Muscle of leg (tissue), 11 donors: ENCODE data around the gene RIMBP2. TPM values are rescaled to one million over a fixed set of nuclear protein-coding genes. Genes with fewer than 3 reads are reported as not detected.

Experiments
- DNase-seq: peaks from one replicate; pipeline ENCODE4 v3.0.0; 2013
- H3K27ac ChIP-seq: one replicate; pipeline ENCODE4 v1.5.1; 2013; ENCODE audit warnings: mild to moderate bottlenecking, low read length, control low read depth
- H3K27me3 ChIP-seq: one replicate; pipeline ENCODE4 v1.6.1; 2013; ENCODE audit warnings: low read length; ENCODE audit not compliant: control insufficient read depth, insufficient read depth
- H3K36me3 ChIP-seq: one replicate; pipeline ENCODE4 v1.6.1; 2013; ENCODE audit warnings: low read length; ENCODE audit not compliant: control insufficient read depth, insufficient read depth
- H3K4me1 ChIP-seq: one replicate; pipeline ENCODE4 v1.6.1; 2013; ENCODE audit warnings: low read length; ENCODE audit not compliant: control insufficient read depth, insufficient read depth
- H3K4me3 ChIP-seq: one replicate; pipeline ENCODE4 v1.5.1; 2013; ENCODE audit warnings: low read length, control low read depth
- H3K9me3 ChIP-seq: replicated peaks from 2 replicates; pipeline ENCODE4 v1.6.1; 2013; ENCODE audit warnings: low read depth, low read length; ENCODE audit not compliant: control insufficient read depth
- WGBS: methylation state at CpG from one replicate; pipeline ENCODE4 v1.1.5; 2013; ENCODE audit warnings: missing lambda C conversion rate; ENCODE audit not compliant: insufficient coverage; 5-methylcytosine and 5-hydroxymethylcytosine counted together
- polyA plus RNA-seq, 8 donors: library from polyadenylated mRNA; unstranded; fragments of 120-200 nt; gene quantifications; one replicate each; pipeline versions ENCODE4 v1.2.1 to v1.2.3, GENCODE V29; 2013; ENCODE audit warnings: inconsistent platforms in 1 of 8, low replicate concordance in 1 of 8; ENCODE audit not compliant: insufficient read length in 8 of 8, insufficient read depth in 1 of 8
- total RNA-seq: library from RNA; stranded (reverse); fragments of 120-200 nt; gene quantifications from one replicate; pipeline ENCODE4 v1.2.4, GENCODE V29; 2013

Gene RIMBP2
- total and polyA plus RNA-seq, 9 donors, result 0.46 to 2.1 (median 0.87) TPM

- Histone ChIP-seq H3K27me3 (no peaks in the 10 kb centered on the region), H3K4me3 (no peak overlapping the region), H3K36me3 (no peaks in the 10 kb centered on the region), H3K9me3 (peaks cover 6% of the 10 kb centered on the region), H3K27ac (no peak overlapping the region), H3K4me1 (no peaks in the 10 kb centered on the region)
- DNase-seq, result no peak
- WGBS, result no CpG with 5 or more reads among the region's 3 CpGs
Observed at GRCh38 chr12:130517588-130517987, 198.5 kb downstream of the RIMBP2 start.

DNA sequence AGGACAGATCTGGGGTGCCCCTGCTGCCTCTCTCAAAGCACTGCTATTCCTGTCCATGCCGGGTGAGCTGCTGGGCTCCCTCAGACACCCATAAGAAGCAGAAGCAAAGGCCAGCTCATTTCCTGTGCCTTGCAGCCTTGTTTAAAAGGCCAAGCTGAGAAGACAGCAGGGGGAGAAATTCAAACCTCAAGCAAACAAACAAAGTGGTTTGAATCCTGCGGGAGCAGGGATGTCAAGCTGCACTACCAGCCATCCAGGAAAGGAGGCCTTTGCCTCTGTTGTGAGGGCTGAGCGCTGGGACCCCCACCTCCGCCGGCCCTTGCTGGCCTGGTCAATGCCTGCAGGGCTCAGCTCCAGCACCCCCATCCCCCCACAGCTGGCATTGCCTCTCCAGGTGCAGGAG lies 201.9 kb downstream of the RIMBP2 start:
- Histone ChIP-seq H3K4me1 (no peaks in the 10 kb centered on the region), H3K9me3 (peaks cover 6% of the 10 kb centered on the region), H3K4me3 (no peak overlapping the region), H3K27ac (no peak overlapping the region), H3K36me3 (no peaks in the 10 kb centered on the region), H3K27me3 (peaks cover 2% of the 10 kb centered on the region)
- 24% methylated on average over 5 of the region's 5 CpGs for WGBS
- DNase-seq, result no peak

DNA sequence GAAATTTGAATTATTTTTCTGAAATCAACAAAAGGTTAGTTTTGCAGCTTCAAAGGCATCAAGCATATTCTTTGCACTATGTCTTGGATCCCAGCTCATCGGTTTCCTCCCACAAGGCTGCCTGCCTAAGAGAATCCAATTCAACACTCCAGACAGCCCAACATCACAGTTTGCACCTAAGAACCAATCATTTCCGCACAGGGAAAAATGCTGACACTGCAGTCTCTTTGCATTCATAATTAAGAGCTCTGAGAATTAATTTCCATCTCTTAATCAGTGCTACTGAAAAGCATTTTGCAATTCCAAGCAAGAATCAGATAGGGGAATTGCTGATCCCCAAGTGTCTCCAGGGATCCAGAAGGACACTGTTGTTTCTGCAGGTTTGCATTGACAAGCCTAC lies 202.5 kb downstream of the RIMBP2 start:
- DNase-seq, result no peak
- WGBS, result 93% methylated on average over 2 of the region's 2 CpGs
- Histone ChIP-seq H3K9me3 (peaks cover 6% of the 10 kb centered on the region), H3K36me3 (no peaks in the 10 kb centered on the region), H3K27ac (no peak overlapping the region), H3K4me1 (no peaks in the 10 kb centered on the region), H3K4me3 (no peak overlapping the region), H3K27me3 (peaks cover 2% of the 10 kb centered on the region)

GRCh38 chr12:130511285-130511684 lies 204.8 kb downstream of the RIMBP2 start:
- no peak for DNase-seq
- WGBS, result 85% methylated on average over 8 of the region's 12 CpGs
- Histone ChIP-seq H3K9me3 (peaks cover 2% of the 10 kb centered on the region), H3K27ac (no peak overlapping the region), H3K4me3 (no peak overlapping the region), H3K27me3 (peaks cover 4% of the 10 kb centered on the region), H3K4me1 (no peaks in the 10 kb centered on the region), H3K36me3 (no peaks in the 10 kb centered on the region)

DNA sequence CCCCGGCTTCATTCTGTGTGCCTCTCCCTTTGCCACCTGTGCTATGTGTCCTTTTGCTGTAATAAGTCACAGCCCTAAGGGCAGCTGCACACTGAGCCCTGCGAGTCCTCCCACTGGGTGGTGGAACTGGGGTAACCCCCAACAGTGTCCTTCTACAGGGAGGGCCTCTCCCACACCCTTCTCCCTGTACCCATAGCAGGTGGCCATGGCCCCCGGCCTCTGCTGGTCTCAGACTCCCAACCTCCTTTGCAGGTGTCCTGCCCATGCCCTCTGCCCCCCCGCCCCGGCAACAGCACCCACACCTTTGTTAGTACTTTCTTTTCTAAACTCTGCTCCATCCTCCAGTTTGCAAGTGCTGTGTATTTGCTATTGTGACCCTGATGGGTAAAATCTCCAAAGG lies 206.6 kb downstream of the RIMBP2 start:
- Histone ChIP-seq H3K9me3 (no peaks in the 10 kb centered on the region), H3K4me1 (no peaks in the 10 kb centered on the region), H3K27me3 (peaks cover 5% of the 10 kb centered on the region), H3K36me3 (no peaks in the 10 kb centered on the region), H3K4me3 (no peak overlapping the region), H3K27ac (no peak overlapping the region)
- WGBS, result 71% methylated on average over 2 of the region's 5 CpGs
- no peak for DNase-seq

- no peaks in the 10 kb centered on the region for H3K4me1 ChIP-seq
- H3K36me3 ChIP-seq, result no peaks in the 10 kb centered on the region
- H3K4me3 ChIP-seq, result no peak overlapping the region
- no peak overlapping the region for H3K27ac ChIP-seq
- H3K9me3 ChIP-seq, result no peaks in the 10 kb centered on the region
- WGBS, result 90% methylated on average over 2 of the region's 6 CpGs
- DNase-seq, result no peak
- peaks cover 10% of the 10 kb centered on the region for H3K27me3 ChIP-seq
Observed at GRCh38 chr12:130508847-130509246, 207.3 kb downstream of the RIMBP2 start.

DNA sequence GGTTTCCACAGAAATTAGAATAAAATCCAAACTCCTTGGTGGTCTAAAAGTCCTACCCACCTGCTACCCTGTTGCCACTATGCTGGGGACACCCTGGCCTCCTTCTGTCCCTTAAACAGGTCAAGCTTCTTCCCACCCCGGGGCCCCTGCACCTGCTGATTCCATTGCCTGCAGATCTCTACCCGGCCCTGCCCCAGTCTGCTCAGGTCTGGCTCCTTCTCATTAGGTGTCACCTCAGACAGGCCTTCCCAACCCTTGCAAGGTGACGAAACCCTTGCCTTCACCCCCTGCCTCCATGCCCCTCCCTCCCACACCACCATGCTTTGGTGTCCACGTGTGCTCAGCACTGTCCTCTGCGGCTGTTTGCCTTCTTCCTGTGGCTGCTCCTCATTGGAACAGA lies 207.8 kb downstream of the RIMBP2 start:
- no peaks in the 10 kb centered on the region for H3K36me3 ChIP-seq
- no peak overlapping the region for H3K4me3 ChIP-seq
- no peak overlapping the region for H3K27ac ChIP-seq
- H3K4me1 ChIP-seq, result no peaks in the 10 kb centered on the region
- DNase-seq, result no peak
- peaks cover 10% of the 10 kb centered on the region for H3K27me3 ChIP-seq
- no peaks in the 10 kb centered on the region for H3K9me3 ChIP-seq
- 66% methylated on average over 5 of the region's 5 CpGs for WGBS

DNA sequence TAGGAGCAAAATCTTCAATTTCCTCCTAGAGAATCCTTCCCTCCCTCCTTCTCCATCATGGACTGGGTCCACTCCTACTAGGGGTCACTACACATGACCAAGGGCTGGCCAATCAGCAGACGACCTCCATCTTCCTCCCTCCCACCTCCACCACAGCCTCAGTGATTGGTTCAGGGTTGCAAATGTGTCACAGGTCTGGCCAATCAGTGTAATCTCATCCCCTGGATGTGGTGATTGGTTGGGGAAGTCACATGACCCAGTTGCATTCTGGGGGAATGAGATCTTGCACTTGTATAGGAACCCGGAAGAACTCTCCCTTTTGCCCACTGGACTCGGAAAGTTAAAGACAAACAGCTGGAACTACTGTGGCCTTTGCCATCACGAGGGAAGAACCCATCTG lies 209.3 kb downstream of the RIMBP2 start:
- WGBS, result 74% methylated on average over 3 of the region's 4 CpGs
- no peak overlapping the region for H3K27ac ChIP-seq
- DNase-seq, result no peak
- no peaks in the 10 kb centered on the region for H3K4me1 ChIP-seq
- H3K4me3 ChIP-seq, result no peak overlapping the region
- no peaks in the 10 kb centered on the region for H3K36me3 ChIP-seq
- no peaks in the 10 kb centered on the region for H3K9me3 ChIP-seq
- peaks cover 9% of the 10 kb centered on the region for H3K27me3 ChIP-seq

- Histone ChIP-seq H3K27ac (no peak overlapping the region), H3K27me3 (peaks cover 7% of the 10 kb centered on the region), H3K4me1 (no peaks in the 10 kb centered on the region), H3K36me3 (no peaks in the 10 kb centered on the region), H3K4me3 (no peak overlapping the region), H3K9me3 (no peaks in the 10 kb centered on the region)
- DNase-seq, result no peak
- 32% methylated on average over 5 of the region's 5 CpGs for WGBS
Observed at GRCh38 chr12:130504840-130505175, 211.3 kb downstream of the RIMBP2 start.

DNA sequence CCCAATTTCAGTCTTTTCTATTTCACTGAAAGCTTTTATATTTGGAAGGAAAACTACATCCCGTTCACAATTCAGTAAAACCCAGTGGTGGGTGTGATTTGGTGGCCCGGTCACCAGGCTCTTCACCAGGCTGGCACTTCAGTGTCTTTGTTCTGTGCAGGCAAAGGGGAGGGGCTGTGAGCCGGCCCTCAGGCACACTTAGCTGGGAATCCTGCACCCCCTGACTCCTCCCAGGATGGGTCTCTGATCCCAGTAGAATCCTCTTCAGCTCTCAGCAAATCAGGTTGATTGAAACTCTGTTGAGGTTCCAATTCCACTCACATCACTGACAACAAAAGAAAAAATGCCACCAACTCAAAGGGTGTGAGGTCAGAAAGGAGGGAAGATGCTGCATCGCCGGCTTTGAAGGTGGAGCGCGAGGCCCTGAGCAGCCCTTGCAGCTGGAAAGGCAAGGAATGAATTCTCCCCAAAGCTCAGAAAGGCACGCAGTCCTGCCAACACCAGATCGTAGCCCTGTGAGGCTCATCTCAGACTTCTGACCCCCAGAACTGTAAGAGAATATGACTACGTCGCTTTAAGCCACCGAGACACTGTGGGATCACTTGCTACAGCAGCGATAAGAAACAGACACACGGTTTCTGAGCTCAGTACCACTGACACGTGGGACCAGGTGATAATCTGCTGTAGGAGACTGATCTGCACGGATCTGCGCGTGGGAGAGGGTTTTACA lies 211.8 kb downstream of the RIMBP2 start:
- no peak for DNase-seq
- Histone ChIP-seq H3K9me3 (no peaks in the 10 kb centered on the region), H3K36me3 (no peaks in the 10 kb centered on the region), H3K4me1 (no peaks in the 10 kb centered on the region), H3K27me3 (peaks cover 7% of the 10 kb centered on the region), H3K4me3 (no peak overlapping the region), H3K27ac (no peak overlapping the region)
- WGBS, result 33% methylated on average over 9 of the region's 18 CpGs

DNA sequence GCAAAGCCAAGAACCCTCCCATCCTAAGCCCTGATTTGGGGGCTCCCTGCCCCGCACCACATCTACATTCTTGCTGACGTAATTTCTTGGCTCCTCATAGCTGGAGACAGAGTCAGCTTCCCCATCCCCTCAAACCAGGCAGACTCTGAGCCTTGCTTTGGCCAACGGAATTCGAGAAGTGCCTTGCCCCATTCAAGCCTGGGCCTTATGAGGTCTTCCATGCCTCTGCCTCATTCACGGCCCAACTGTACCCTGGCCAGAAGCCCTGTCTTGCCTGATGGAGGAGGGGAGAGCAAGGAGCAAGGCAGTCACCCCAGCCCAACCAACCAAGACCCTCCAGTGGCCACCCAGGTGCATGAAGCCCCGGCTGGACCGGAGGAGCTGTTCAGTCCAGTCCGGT lies 214.3 kb downstream of the RIMBP2 start:
- 82% methylated on average over 3 of the region's 8 CpGs for WGBS
- Histone ChIP-seq H3K27me3 (peaks cover 6% of the 10 kb centered on the region), H3K4me3 (no peak overlapping the region), H3K4me1 (no peaks in the 10 kb centered on the region), H3K27ac (no peak overlapping the region), H3K9me3 (no peaks in the 10 kb centered on the region), H3K36me3 (no peaks in the 10 kb centered on the region)
- no peak for DNase-seq
